HEK293 (cell line): Measurements from ENCODE around the gene PHF20.

Source experiments
- BCL6B ChIP-seq: fragments of 450-650 bp; formaldehyde crosslinking; IDR thresholded peaks from 2 replicates; pipeline ENCODE4 v1.5.1; 2017; ENCODE audit warnings: missing biosample characterization, missing genetic modification characterization
- GLIS1 ChIP-seq: fragments of 450-650 bp; formaldehyde crosslinking; IDR thresholded peaks from 2 replicates; pipeline ENCODE4 v1.5.1; 2016; ENCODE audit warnings: missing biosample characterization, missing genetic modification characterization
- KLF10 ChIP-seq: fragments of 450-650 bp; IDR thresholded peaks from 2 replicates; pipeline ENCODE4 v1.5.1; 2018; ENCODE audit warnings: missing biosample characterization, mild to moderate bottlenecking, missing genetic modification characterization
- KLF16 ChIP-seq: fragments of 450-650 bp; formaldehyde crosslinking; IDR thresholded peaks from 2 replicates; pipeline ENCODE4 v1.5.1; 2017; ENCODE audit warnings: missing biosample characterization, missing genetic modification characterization
- KLF7 ChIP-seq: fragments of 450-650 bp; formaldehyde crosslinking; IDR thresholded peaks from 2 replicates; pipeline ENCODE4 v1.5.1; 2016; ENCODE audit warnings: missing biosample characterization, missing genetic modification characterization, borderline replicate concordance
- PBX3 ChIP-seq: sonication (generic); formaldehyde crosslinking; IDR thresholded peaks from 2 replicates; pipeline ENCODE4 v1.8.1; 2022; ENCODE audit warnings: mild to moderate bottlenecking, moderate library complexity, missing genetic modification reagents
- RBAK ChIP-seq: fragments of 450-650 bp; formaldehyde crosslinking; IDR thresholded peaks from 2 replicates; pipeline ENCODE4 v1.5.1; 2016; ENCODE audit warnings: missing biosample characterization, missing genetic modification characterization
- SP7 ChIP-seq: fragments of 450-650 bp; formaldehyde crosslinking; IDR thresholded peaks from 2 replicates; pipeline ENCODE4 v1.5.1; 2016; ENCODE audit warnings: missing biosample characterization, missing genetic modification characterization
- WT1 ChIP-seq: fragments of 450-650 bp; formaldehyde crosslinking; IDR thresholded peaks from 2 replicates; pipeline ENCODE4 v1.5.1; 2016; ENCODE audit warnings: missing biosample characterization, missing genetic modification characterization
- YY2 ChIP-seq: fragments of 450-650 bp; formaldehyde crosslinking; IDR thresholded peaks from 2 replicates; pipeline ENCODE4 v1.5.1; 2016; ENCODE audit warnings: missing biosample characterization, missing genetic modification characterization
- ZBTB6 ChIP-seq: fragments of 450-650 bp; formaldehyde crosslinking; IDR thresholded peaks from 2 replicates; pipeline ENCODE4 v1.5.1; 2017; ENCODE audit warnings: missing biosample characterization, missing genetic modification characterization
- ZFP37 ChIP-seq: fragments of 450-650 bp; formaldehyde crosslinking; IDR thresholded peaks from 2 replicates; pipeline ENCODE4 v1.5.1; 2016; ENCODE audit warnings: missing biosample characterization, missing genetic modification characterization
- ZFP41 ChIP-seq: fragments of 450-650 bp; formaldehyde crosslinking; IDR thresholded peaks from 2 replicates; pipeline ENCODE4 v1.5.1; 2016; ENCODE audit warnings: missing biosample characterization, missing genetic modification characterization, borderline replicate concordance
- ZIC2 ChIP-seq: fragments of 450-650 bp; formaldehyde crosslinking; IDR thresholded peaks from 2 replicates; pipeline ENCODE4 v1.5.1; 2016; ENCODE audit warnings: missing biosample characterization, missing genetic modification characterization
- ZNF112 ChIP-seq: fragments of 450-650 bp; formaldehyde crosslinking; IDR thresholded peaks from 2 replicates; pipeline ENCODE4 v1.5.0; 2017; ENCODE audit warnings: missing biosample characterization, missing genetic modification characterization
- ZNF114 ChIP-seq: fragments of 450-650 bp; formaldehyde crosslinking; IDR thresholded peaks from 2 replicates; pipeline ENCODE4 v1.5.0; 2017; ENCODE audit warnings: missing biosample characterization, missing genetic modification characterization
- ZNF133 ChIP-seq: fragments of 450-650 bp; formaldehyde crosslinking; IDR thresholded peaks from 2 replicates; pipeline ENCODE4 v1.5.1; 2016; ENCODE audit warnings: missing biosample characterization, missing genetic modification characterization
- ZNF214 ChIP-seq: fragments of 450-650 bp; formaldehyde crosslinking; IDR thresholded peaks from 2 replicates; pipeline ENCODE4 v1.5.1; 2017; ENCODE audit warnings: missing biosample characterization, mild to moderate bottlenecking, missing genetic modification characterization, borderline replicate concordance
- ZNF24 ChIP-seq: fragments of 450-650 bp; formaldehyde crosslinking; IDR thresholded peaks from 2 replicates; pipeline ENCODE4 v1.5.1; 2016; ENCODE audit warnings: missing biosample characterization, missing genetic modification characterization
- ZNF266 ChIP-seq: fragments of 450-650 bp; formaldehyde crosslinking; IDR thresholded peaks from 2 replicates; pipeline ENCODE4 v1.5.1; 2016; ENCODE audit warnings: missing biosample characterization, missing genetic modification characterization, low read depth
- ZNF335 ChIP-seq: fragments of 450-650 bp; formaldehyde crosslinking; conservative IDR thresholded peaks from 2 replicates; pipeline ENCODE4 v1.5.1; 2016; ENCODE audit warnings: missing biosample characterization, missing genetic modification characterization
- ZNF366 ChIP-seq: fragments of 450-650 bp; formaldehyde crosslinking; conservative IDR thresholded peaks from 2 replicates; pipeline ENCODE4 v1.5.1; 2016; ENCODE audit warnings: missing biosample characterization, missing genetic modification characterization
- ZNF416 ChIP-seq: fragments of 450-650 bp; formaldehyde crosslinking; IDR thresholded peaks from 2 replicates; pipeline ENCODE4 v1.5.1; 2016; ENCODE audit warnings: missing biosample characterization, missing genetic modification characterization
- ZNF501 ChIP-seq: fragments of 450-650 bp; formaldehyde crosslinking; IDR thresholded peaks from 2 replicates; pipeline ENCODE4 v1.5.1; 2016; ENCODE audit warnings: missing biosample characterization, missing genetic modification characterization
- ZNF529 ChIP-seq: fragments of 450-650 bp; formaldehyde crosslinking; IDR thresholded peaks from 2 replicates; pipeline ENCODE4 v1.5.1; 2017; ENCODE audit warnings: missing genetic modification characterization, missing biosample characterization; ENCODE audit not compliant: insufficient replicate concordance
- ZNF555 ChIP-seq: fragments of 450-650 bp; formaldehyde crosslinking; conservative IDR thresholded peaks from 2 replicates; pipeline ENCODE4 v1.5.1; 2017; ENCODE audit warnings: missing biosample characterization, mild to moderate bottlenecking, missing genetic modification characterization, inconsistent platforms
- ZNF571 ChIP-seq: fragments of 450-650 bp; formaldehyde crosslinking; IDR thresholded peaks from 2 replicates; pipeline ENCODE4 v1.5.0; 2017; ENCODE audit warnings: missing biosample characterization, missing genetic modification characterization
- ZNF610 ChIP-seq: fragments of 450-650 bp; formaldehyde crosslinking; IDR thresholded peaks from 2 replicates; pipeline ENCODE4 v1.5.1; 2016; ENCODE audit warnings: missing biosample characterization, missing genetic modification characterization, borderline replicate concordance
- ZNF639 ChIP-seq: fragments of 450-650 bp; formaldehyde crosslinking; IDR thresholded peaks from 2 replicates; pipeline ENCODE4 v1.5.1; 2016; ENCODE audit warnings: missing biosample characterization, missing genetic modification characterization
- ZNF785 ChIP-seq: fragments of 450-650 bp; formaldehyde crosslinking; IDR thresholded peaks from 2 replicates; pipeline ENCODE4 v1.5.1; 2016; ENCODE audit warnings: missing biosample characterization, missing genetic modification characterization
- ZSCAN18 ChIP-seq: fragments of 450-650 bp; formaldehyde crosslinking; IDR thresholded peaks from 2 replicates; pipeline ENCODE4 v1.5.1; 2016; ENCODE audit warnings: missing biosample characterization, missing genetic modification characterization
- ZSCAN23 ChIP-seq: fragments of 450-650 bp; formaldehyde crosslinking; IDR thresholded peaks from 2 replicates; pipeline ENCODE4 v1.5.1; 2016; ENCODE audit warnings: missing biosample characterization, missing genetic modification characterization
- ZSCAN5A ChIP-seq: fragments of 450-650 bp; formaldehyde crosslinking; IDR thresholded peaks from 2 replicates; pipeline ENCODE4 v1.5.1; 2016; ENCODE audit warnings: missing biosample characterization, missing genetic modification characterization

The PHF20 gene

GRCh38 chr20:35954200-35954906 lies 182.5 kb downstream of the PHF20 start, which contains the start of gene SCAND1 (continued):
- TF ChIP-seq ZNF571 (tag by site-specific recombination) (no peak), ZNF610 (peak; percentile 78; the same call in 1 of the 2 replicates), ZSCAN23 (peak; percentile 24; the same call in 1 of the 2 replicates), ZNF335 (tag by site-specific recombination) (peak; percentile 99), ZNF639 (peak; percentile 10), RBAK (tag by site-specific recombination) (no peak), KLF7 (tag by site-specific recombination) (no peak; the same call in 1 of the 2 replicates), WT1 (peak; percentile 32; the same call in 1 of the 2 replicates), SP7 (peak; percentile 89; the same call in 1 of the 2 replicates), ZIC2 (tag by site-specific recombination) (peak; percentile 34), ZNF785 (no peak), ZSCAN5A (tag by site-specific recombination) (0 out of 2 replicates have a peak, but pooled peaks have one; percentile 38), ZSCAN18 (tag by site-specific recombination) (peak; percentile 57; the same call in 1 of the 2 replicates), YY2 (tag by site-specific recombination) (peak; percentile 84), ZFP41 (tag by site-specific recombination) (no peak), ZNF133 (no peak; the same call in 1 of the 2 replicates), GLIS1 (tag by site-specific recombination) (peak; percentile 90), KLF16 (tag by site-specific recombination) (peak; percentile 76), ZBTB6 (peak; percentile 68), KLF10 (tag by site-specific recombination) (peak; percentile 74; the same call in 1 of the 2 replicates), ZNF114 (tag by site-specific recombination) (no peak), ZNF112 (no peak), ZNF24 (peak; percentile 46; the same call in 1 of the 2 replicates), BCL6B (tag by site-specific recombination) (no peak), ZNF214 (tag by site-specific recombination) (no peak), PBX3 (CRISPR knock-in tag) (peak; percentile 26; the same call in 1 of the 2 replicates), ZFP37 (tag by site-specific recombination) (peak; percentile 15; the same call in 1 of the 2 replicates), ZNF529 (tag by site-specific recombination) (no peak), ZNF366 (tag by site-specific recombination) (0 out of 2 replicates have a peak, but pooled peaks have one; percentile 15), ZNF416 (tag by site-specific recombination) (no peak), ZNF501 (tag by site-specific recombination) (peak; percentile 19; the same call in 1 of the 2 replicates), ZNF555 (tag by site-specific recombination) (no peak), ZNF266 (tag by site-specific recombination) (no peak)
